Measurements from ENCODE around the gene NAV3. TPM values are rescaled to one million over a fixed set of nuclear protein-coding genes. Genes with fewer than 3 reads are reported as not detected.

NAV3 gene
- total RNA-seq, 6 donors from 2014 or later, result 3.5 to 24.1 (median 8.6) TPM

GRCh38 chr12:77968021-77968420, 137.3 kb downstream of the NAV3 start:
- ATAC-seq (ENCODE audit: low FRiP score in 2 of 2) (no peak), DNase-seq (no peak)
- no peaks in the 10 kb centered on the region for H3K9me3 ChIP-seq
- H3K4me3 ChIP-seq, result no peak overlapping the region
- TF ChIP-seq EP300 (IDR thresholded peaks at IDR 0.05) (no peak), POLR2AphosphoS5 (IDR thresholded peaks at IDR 0.05) (no peak), CTCF (IDR thresholded peaks at IDR 0.05) (no peak), POLR2A (IDR thresholded peaks at IDR 0.05) (no peak)
- H3K4me1 ChIP-seq, result no peaks in the 10 kb centered on the region
- H3K36me3 ChIP-seq, result no peaks in the 10 kb centered on the region
- H3K27me3 ChIP-seq, result no peaks in the 10 kb centered on the region
- H3K27ac ChIP-seq, result no peak overlapping the region
- 69 to 70% methylated on average over 2 of the region's 2 CpGs for WGBS, 2 donors

- Histone ChIP-seq H3K27me3 (no peaks in the 10 kb centered on the region), H3K9me3 (no peaks in the 10 kb centered on the region), H3K36me3 (no peaks in the 10 kb centered on the region), H3K4me3 (no peak overlapping the region), H3K27ac (no peak overlapping the region), H3K4me1 (no peaks in the 10 kb centered on the region)
- no peak for DNase-seq
- WGBS, 2 donors, result 81 to 84% methylated on average over 6 of the region's 6 CpGs
- no peak for ATAC-seq (ENCODE audit: low FRiP score in 2 of 2)
- TF ChIP-seq EP300 (IDR thresholded peaks at IDR 0.05) (no peak), POLR2A (IDR thresholded peaks at IDR 0.05) (no peak), CTCF (IDR thresholded peaks at IDR 0.05) (no peak), POLR2AphosphoS5 (IDR thresholded peaks at IDR 0.05) (no peak)
Measured at GRCh38 chr12:77968571-77968970, 137.9 kb downstream of the NAV3 start.

GRCh38 chr12:77973579-77973978, 142.9 kb downstream of the NAV3 start:
- Histone ChIP-seq H3K9me3 (no peaks in the 10 kb centered on the region), H3K27me3 (no peaks in the 10 kb centered on the region), H3K4me3 (no peak overlapping the region), H3K4me1 (no peaks in the 10 kb centered on the region), H3K27ac (no peak overlapping the region), H3K36me3 (no peaks in the 10 kb centered on the region)
- 86 to 89% methylated on average over 1 of the region's 1 CpG for WGBS, 2 donors
- DNase-seq (no peak), ATAC-seq (ENCODE audit: low FRiP score in 2 of 2) (no peak)
- TF ChIP-seq CTCF (IDR thresholded peaks at IDR 0.05) (no peak), POLR2A (IDR thresholded peaks at IDR 0.05) (no peak), POLR2AphosphoS5 (IDR thresholded peaks at IDR 0.05) (no peak), EP300 (IDR thresholded peaks at IDR 0.05) (no peak)

- DNase-seq, result no peak
- no peaks in the 10 kb centered on the region for H3K36me3 ChIP-seq
- no peak overlapping the region for H3K4me3 ChIP-seq
- WGBS, 2 donors, result 88 to 90% methylated on average over 2 of the region's 2 CpGs
- H3K27ac ChIP-seq, result no peak overlapping the region
- H3K27me3 ChIP-seq, result no peaks in the 10 kb centered on the region
- TF ChIP-seq EP300 (IDR thresholded peaks at IDR 0.05) (no peak), CTCF (IDR thresholded peaks at IDR 0.05) (no peak), POLR2A (IDR thresholded peaks at IDR 0.05) (no peak), POLR2AphosphoS5 (IDR thresholded peaks at IDR 0.05) (no peak)
- H3K9me3 ChIP-seq, result no peaks in the 10 kb centered on the region
- no peaks in the 10 kb centered on the region for H3K4me1 ChIP-seq
- no peak for ATAC-seq (ENCODE audit: low FRiP score in 2 of 2)
Measured at GRCh38 chr12:77974645-77975044, 144.0 kb downstream of the NAV3 start.

- DNase-seq, result no peak
- Histone ChIP-seq H3K4me3 (no peak overlapping the region), H3K9me3 (no peaks in the 10 kb centered on the region), H3K36me3 (no peaks in the 10 kb centered on the region), H3K4me1 (no peaks in the 10 kb centered on the region), H3K27me3 (no peaks in the 10 kb centered on the region), H3K27ac (no peak overlapping the region)
- 54 to 56% methylated on average over 5 of the region's 5 CpGs for WGBS, 2 donors
- TF ChIP-seq EP300 (IDR thresholded peaks at IDR 0.05), result no peak
- no peak for TF ChIP-seq POLR2A (IDR thresholded peaks at IDR 0.05)
- TF ChIP-seq CTCF (IDR thresholded peaks at IDR 0.05), result no peak
- TF ChIP-seq POLR2AphosphoS5 (IDR thresholded peaks at IDR 0.05), result no peak
- ATAC-seq (ENCODE audit: low FRiP score in 2 of 2), result no peak
Measured at GRCh38 chr12:77979597-77980250, 149.0 kb downstream of the NAV3 start.
